Prostate gland (tissue), 2 donors: Measurements from ENCODE around the gene HOXB6.

Experiments used
- CTCF ChIP-seq, 4 experiments: fragments of 200-600 bp in 2 of 4; fragments of 450-650 bp in 2 of 4; sonication (generic) in 2 of 4; IDR thresholded peaks; 1 replicate in 3 of 4; 2 replicates in 1 of 4; pipeline ENCODE4 v1.5.1; 2016 to 2019; ENCODE audit warnings: antibody characterized with exemption in 4 of 4, mild to moderate bottlenecking in 2 of 4, moderate library complexity in 2 of 4
- POLR2A ChIP-seq: fragments of 450-650 bp; IDR thresholded peaks from one replicate; pipeline ENCODE4 v1.6.1; 2016; ENCODE audit warnings: antibody characterized with exemption, mild to moderate bottlenecking
- POLR2AphosphoS5 ChIP-seq: sonication (generic); formaldehyde crosslinking; IDR thresholded peaks from one replicate; pipeline ENCODE4 v1.6.1; 2017; ENCODE audit warnings: antibody characterized with exemption

- TF ChIP-seq POLR2A: no peak
- no peak for TF ChIP-seq CTCF (IDR thresholded peaks at IDR 0.05)
- no peak for TF ChIP-seq POLR2AphosphoS5
Observed at GRCh38 chr17:48633266-48633677, 28.5 kb upstream of the HOXB6 start.
